ENCODE data around the gene HOATZ. TPM values are rescaled to one million over a fixed set of nuclear protein-coding genes. Genes with fewer than 3 reads are reported as not detected.

HOATZ gene
- total RNA-seq, 1 donor from 2014 or later: not detected

- Mint-ChIP-seq H3K27ac (no peak within 1 kb of the TSS), H3K4me3 (peak within 1 kb of the TSS; percentile 63), H3K4me1 (peaks cover 10% of the 10 kb centered on the region), H3K27me3 (ENCODE audit: low read depth) (peaks cover 45% of the 10 kb centered on the region), H3K9me3 (peaks cover 10% of the 10 kb centered on the region), H3K36me3 (no peaks in the 10 kb centered on the region)
- peak in 1 of 2 experiments; percentile 47 for DNase-seq (ENCODE audit: low spot score in 2 of 2, unreplicated experiment in 2 of 2)
- TF ChIP-seq CTCF (IDR thresholded peaks at IDR 0.05; ENCODE audit: unreplicated experiment): no peak
Observed at GRCh38 chr11:111512296-111513239, 2.0 kb upstream of the HOATZ start, which contains the start of gene BTG4. TSS of gene BTG4 (minus strand) at chr11:111512386. CDS start at chr11:111498776, 13,610 bp downstream.

GRCh38 chr11:111513240-111513605 is 1.4 kb upstream of the HOATZ start:
- no peak for TF ChIP-seq CTCF (IDR thresholded peaks at IDR 0.05; ENCODE audit: unreplicated experiment)
- peaks cover 39% of the 10 kb centered on the region for H3K27me3 Mint-ChIP-seq (ENCODE audit: low read depth)

GRCh38 chr11:111515591-111515990 is 1.0 kb downstream of the HOATZ start:
- Mint-ChIP-seq H3K9me3 (no peaks in the 10 kb centered on the region), H3K4me3 (no peak overlapping the region), H3K27me3 (ENCODE audit: low read depth) (peaks cover 39% of the 10 kb centered on the region), H3K36me3 (no peaks in the 10 kb centered on the region), H3K27ac (no peak overlapping the region), H3K4me1 (peaks cover 5% of the 10 kb centered on the region)
- no peak for TF ChIP-seq CTCF (IDR thresholded peaks at IDR 0.05; ENCODE audit: unreplicated experiment)
- DNase-seq (ENCODE audit: low spot score in 2 of 2, unreplicated experiment in 2 of 2): no peak

More at GRCh38 chr11:111513240-111513605, 1.4 kb upstream of the HOATZ start:
- no peak for DNase-seq (ENCODE audit: low spot score in 2 of 2, unreplicated experiment in 2 of 2)
- Mint-ChIP-seq H3K27ac (no peak overlapping the region), H3K36me3 (no peaks in the 10 kb centered on the region), H3K9me3 (peaks cover 3% of the 10 kb centered on the region), H3K4me3 (peak overlapping the region; percentile 41), H3K4me1 (peaks cover 10% of the 10 kb centered on the region)

GRCh38 chr11:111518668-111519067 is 4.1 kb downstream of the HOATZ start:
- no peak for TF ChIP-seq CTCF (IDR thresholded peaks at IDR 0.05; ENCODE audit: unreplicated experiment)
- H3K27ac Mint-ChIP-seq: no peak overlapping the region
- H3K27me3 Mint-ChIP-seq (ENCODE audit: low read depth): peaks cover 18% of the 10 kb centered on the region
- no peaks in the 10 kb centered on the region for H3K9me3 Mint-ChIP-seq
- no peak for DNase-seq (ENCODE audit: low spot score in 2 of 2, unreplicated experiment in 2 of 2)
- H3K36me3 Mint-ChIP-seq: no peaks in the 10 kb centered on the region
- H3K4me1 Mint-ChIP-seq: peaks cover 10% of the 10 kb centered on the region
- no peak overlapping the region for H3K4me3 Mint-ChIP-seq

- Mint-ChIP-seq H3K4me1 (peaks cover 5% of the 10 kb centered on the region), H3K27me3 (ENCODE audit: low read depth) (peaks cover under 1% of the 10 kb centered on the region), H3K36me3 (no peaks in the 10 kb centered on the region), H3K4me3 (no peak overlapping the region), H3K27ac (no peak overlapping the region), H3K9me3 (no peaks in the 10 kb centered on the region)
- TF ChIP-seq CTCF (IDR thresholded peaks at IDR 0.05; ENCODE audit: unreplicated experiment): no peak
- no peak for DNase-seq (ENCODE audit: low spot score in 2 of 2, unreplicated experiment in 2 of 2)
Observed at GRCh38 chr11:111520560-111520959, 6.0 kb downstream of the HOATZ start.
